NCI-H2227 (cell line): ENCODE data around the gene TRIM2.

Experiments
- DNase-seq: peaks from one replicate; lab custom pipeline; 2025; ENCODE audit not compliant: unreplicated experiment; lab: John Stamatoyannopoulos, UW

Gene TRIM2

DNA sequence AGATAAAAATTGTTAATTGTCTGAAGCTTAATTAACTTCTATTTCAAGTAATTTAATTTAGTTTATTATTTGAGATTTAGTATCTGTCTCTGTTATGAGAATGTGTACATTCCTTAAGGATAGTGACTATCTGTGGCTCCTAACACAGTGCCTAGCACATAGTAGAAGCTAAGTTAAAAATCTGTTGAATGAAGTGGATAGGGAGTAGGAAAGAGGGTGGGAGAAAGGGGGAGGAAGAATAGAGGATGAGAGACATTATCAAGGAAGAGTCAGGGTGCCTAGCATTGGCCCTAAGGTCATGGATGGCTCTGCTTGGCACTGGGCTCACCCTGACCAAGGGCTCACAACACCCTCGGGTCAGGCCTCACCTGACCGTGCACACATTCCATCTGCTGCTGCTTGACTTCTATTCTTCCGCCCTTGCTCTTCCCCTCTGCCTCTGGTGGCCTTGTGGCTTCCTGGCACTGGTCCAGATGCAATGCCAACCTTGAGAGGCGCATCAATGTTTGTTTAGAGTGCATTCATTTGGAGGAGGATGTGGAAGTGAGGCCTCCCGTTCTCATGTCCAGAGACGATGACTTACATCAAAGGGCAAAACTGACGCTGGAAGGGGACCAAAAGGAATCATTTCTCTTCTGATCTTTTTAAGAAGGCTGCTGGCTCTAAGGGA, 42.3 kb downstream of the TRIM2 start:
- DNase-seq, result peak; percentile 4

DNA sequence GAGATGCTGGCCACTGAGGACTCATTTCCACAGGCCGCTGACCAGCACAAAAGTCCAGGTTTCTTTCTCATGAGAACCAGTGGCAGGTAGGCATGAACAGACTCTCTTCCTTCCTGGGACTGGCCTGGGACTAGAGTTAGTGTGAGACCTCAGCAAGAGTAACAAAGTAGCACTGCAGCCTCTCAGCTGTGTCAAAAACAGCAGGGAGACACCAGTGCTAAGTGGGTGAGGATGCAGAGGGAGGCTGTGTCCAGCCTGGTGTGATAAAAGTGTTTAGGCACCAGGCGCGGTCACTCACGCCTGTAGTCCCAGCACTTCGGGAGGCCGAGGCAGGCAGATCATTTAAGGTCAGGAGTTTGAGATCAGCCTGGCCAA, 42.9 kb downstream of the TRIM2 start:
- DNase-seq, result no peak

DNA sequence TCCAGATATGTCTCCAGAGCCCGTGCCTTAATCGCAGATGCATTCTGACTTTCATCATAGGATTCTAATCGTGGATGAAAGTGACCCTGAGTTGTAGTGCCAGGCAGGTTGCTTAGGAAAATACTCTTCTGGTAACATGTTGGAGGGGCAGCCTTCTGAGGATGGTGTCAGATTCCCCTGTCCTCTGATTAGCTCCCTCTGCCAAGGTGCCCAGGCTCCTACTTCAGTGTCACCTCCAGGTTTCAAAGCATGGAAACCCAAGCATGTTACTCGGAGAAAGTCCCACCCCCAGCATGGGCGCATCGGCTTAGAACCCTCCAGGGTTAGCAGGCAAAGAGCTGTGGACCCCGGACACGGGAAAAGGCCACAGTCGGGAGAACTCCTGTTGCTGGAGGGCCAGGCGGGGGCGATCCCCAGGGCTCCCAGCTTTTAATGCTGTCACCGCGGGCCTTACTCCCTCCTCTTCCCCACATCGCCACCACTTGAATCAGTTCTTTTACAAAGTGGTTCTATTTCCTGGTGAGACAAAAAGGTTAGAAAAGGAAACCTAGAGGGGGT, 44.5 kb downstream of the TRIM2 start:
- DNase-seq, result peak; percentile 67

DNA sequence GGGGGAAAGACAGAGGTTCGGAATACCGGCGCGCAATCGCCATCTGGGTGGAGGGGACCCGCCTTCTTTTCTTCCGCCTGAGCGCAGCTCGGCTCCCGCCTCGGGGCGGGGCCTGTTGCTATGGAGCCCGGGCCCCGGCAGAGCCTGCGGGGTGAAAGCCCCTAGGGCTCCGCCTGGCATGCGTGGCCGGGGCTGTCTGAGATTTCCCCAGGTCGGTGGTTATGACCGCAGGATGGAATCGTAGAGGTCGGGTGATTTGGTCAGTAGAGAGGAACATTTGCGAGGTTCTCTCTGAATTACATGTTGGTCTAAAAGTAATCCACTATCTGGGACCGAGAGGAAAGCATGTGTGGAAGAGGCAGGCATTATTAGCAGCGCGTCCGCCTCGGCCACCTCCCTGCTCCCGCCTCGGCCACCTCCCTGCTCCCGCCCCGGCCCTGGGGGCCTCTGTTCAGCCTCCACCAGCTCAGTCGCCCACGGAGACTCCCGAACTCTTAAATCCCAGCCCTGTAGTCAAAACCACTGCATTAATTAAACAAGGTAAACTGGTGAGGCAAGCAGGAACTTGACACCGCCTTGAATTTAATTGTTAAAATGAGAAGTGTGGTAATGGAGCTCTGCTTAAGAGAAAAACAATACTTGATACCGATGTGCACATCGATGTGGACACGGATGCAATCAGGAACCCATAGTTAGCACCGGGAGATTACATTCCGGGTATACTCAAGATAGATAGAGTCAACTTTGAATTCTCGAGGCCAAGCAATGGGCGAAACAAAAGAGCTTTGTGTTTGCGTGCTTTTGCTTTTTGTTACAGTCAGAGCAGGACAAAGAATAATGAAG, 45.2 kb downstream of the TRIM2 start:
- DNase-seq, result peak; percentile 92

DNA sequence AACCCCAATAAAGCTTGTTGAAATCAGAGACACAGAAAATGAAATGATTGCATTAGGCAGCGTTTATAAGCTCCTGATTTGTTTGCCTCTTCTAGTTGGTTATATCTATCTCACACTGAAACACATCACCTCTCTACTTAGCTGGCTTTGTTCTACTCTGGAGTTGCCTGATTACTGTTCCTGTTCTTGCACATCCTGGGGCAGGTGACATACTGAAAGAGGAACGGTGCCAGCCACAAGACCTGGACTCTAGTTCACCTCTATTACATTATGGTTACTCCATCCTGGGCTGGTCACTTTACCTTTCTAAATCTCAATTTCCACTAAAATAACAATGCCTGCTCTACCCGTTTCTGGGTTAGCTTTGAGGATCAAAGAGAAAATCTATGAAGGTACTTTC, 47.9 kb downstream of the TRIM2 start:
- DNase-seq, result no peak

DNA sequence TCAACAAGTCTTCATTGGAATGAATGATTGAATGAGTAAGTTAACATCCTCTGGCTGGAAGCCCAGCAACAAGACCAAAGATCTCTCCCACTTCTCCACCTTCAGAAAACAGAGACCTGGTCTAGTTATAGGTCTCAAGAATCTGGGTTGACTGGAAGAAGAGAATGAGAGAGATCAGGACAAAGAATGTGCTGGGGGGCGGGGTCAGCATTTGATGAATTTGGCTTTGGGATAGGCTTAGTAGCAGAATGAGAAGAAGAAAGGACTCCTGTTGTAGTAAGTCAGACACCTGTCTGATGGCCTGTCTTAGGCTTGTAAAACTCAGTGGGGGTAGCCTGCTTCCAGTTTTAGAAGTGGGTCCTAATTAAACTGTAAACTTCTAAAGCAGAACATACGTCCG, 51.0 kb downstream of the TRIM2 start:
- DNase-seq, result no peak

DNA sequence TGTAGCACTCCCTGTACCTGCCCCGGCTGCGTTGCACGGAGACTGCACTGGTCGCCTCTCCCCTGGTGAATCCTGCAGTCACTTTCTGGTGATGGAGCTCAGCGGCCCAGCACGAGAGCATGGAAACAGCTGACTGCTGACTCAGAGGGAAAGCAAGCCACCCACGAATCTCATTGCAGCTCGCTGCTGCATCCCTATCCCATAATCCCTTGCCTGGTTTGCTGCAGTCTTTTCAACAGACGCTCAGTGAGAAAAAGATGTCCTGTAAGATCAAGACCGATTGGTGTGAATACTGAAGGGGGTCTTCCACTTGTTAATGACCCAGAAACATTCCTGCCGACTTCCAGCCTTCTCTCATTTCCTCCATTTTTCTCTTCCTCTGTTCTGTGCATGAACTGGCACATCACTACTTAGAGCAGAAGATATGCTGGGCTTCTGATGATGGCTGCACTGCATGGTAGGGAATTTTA, 52.9 kb downstream of the TRIM2 start:
- peak; percentile 74 for DNase-seq

DNA sequence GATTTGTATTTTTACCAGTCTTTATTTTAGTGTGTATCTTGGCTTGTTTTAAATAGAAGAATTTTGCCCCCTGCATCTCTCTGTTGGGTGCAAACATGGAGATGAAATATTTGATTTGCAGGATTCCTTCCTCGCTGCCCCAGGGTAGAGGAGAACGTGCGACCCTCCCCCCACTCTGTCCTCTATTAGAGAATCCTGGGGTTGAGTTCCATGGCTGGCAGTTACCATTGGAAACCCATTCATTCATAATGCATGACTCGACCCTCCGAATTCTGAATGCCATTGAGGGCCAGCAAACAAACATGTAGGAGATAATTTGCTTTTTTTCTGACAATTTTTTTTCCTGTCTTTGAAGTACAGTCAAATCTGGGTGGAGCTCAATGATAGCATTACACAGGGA, 53.7 kb downstream of the TRIM2 start:
- peak; percentile 20 for DNase-seq

DNA sequence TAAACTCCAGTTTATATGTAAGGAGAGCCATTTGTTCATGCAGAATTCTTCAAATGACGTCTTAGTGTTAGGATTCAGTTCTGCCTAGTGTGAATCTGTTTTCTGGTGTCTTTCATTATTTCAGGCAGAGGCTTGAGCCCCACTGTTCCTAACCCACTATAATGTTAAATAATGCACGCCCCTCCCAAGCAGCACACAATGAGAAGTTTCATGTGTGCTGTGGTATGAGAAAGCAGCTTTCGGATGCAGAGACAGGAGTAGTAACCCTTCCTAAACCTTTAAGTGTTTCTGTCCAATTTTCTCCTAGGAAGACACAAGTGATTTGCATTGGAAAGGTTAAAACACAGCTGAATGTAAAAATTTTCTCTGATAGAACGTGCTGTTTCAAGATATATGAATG, 54.5 kb downstream of the TRIM2 start:
- peak; percentile 4 for DNase-seq

DNA sequence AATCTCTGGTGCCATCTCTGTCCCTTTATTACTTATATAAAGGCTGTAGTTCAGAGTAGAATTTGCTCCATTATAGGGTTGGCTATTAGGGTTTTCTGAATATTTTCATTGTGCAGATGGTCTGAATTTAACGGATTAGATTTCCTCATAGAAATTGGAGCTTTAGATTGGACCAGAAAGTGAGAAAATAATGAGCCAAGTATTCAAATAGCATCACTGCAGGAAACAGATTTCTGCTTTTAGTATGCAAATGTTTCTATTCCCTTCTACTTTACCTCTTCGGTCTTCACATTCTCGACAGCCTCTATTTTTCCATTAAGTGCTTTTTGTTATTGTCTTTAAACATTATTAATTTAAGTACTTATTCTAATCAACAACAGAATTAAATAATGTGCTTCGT, 55.4 kb downstream of the TRIM2 start:
- DNase-seq, result no peak

DNA sequence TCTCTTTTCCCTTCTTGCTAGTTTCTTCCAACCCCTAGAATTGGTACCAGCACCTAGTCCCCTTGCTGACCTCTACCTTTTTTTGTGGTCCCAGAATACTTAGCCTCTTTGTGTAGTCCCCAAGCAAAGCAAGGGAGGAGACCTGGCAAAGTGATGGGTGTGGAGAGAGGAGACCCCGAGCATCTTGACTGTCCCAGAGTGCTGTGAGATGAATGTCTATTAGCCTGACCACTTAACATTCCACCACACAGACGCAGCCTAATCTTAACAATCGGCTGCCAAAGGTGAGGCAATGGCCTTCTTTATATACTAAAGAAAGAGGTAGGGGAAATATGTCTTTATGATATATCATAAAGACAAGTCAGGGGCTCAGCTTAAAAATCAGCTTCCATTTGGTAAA, 55.9 kb downstream of the TRIM2 start:
- no peak for DNase-seq

DNA sequence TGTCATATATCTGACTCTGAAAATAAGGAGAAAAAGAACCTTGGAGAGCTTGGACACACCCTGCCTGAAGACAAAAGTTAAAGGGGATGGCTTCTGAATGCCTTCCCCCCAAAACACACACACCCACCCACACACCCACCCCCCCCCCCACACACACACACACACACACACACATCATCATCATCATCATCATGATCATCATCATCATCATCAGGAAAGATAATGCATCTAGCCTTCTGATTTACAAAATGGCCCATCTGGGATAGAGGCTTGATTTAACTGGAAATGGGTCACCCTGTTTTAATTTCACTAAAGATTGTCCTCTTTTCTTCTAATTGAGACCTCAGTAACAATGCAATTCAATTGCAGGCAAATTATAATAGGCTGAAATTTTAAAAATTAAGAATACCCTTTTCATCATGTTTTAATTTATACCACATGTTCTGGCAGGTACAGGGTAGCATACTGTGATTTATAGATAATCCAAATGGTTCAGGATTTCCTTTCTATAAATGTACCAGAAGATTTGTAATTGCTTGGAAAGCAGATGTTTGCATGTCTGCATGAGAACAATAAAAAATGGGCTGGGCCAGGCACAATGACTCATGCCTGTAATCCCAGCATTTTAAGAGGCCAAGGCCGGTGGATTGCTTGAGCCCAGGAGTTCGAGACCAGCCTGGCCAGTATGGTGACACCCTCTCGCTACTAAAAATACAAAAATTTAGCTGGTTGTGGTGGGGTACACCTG, 56.5 kb downstream of the TRIM2 start:
- DNase-seq, result no peak

DNA sequence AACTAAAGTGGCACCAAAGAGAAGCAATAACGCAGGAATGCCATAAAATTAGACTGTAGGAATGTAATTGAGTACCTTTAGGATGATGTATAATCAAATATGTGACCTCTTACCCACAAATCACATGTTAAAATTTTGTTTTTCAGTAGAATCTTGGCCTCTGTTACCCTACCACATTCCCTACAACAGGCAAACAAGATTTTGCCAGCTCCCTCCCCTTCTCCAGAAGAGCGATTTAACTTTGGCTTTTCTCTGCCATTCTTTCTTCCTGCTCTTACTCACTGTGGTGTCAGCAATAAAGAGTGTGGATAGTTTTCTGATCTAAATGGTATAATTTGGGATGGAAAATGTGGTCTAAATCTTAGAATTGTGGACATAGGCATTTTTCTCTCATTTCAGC, 57.2 kb downstream of the TRIM2 start:
- DNase-seq, result no peak

DNA sequence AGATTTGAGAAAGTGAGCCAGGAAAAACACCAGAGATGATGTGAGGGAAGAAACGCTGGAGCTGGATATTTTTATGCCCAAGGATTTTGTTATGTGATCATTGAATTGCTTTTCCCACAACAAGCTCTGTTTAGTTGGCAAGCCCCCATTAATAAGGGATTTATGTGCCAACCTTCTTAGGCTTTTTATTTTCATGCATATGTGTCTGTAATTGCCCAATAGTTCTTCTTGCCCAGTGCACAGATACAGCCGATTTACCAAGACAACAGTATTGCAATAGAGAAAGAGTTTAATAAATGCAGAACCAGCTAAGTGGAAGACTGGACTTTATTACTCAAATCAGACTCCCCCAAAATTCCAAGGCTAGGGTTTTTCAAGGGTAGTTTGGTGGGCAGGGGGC, 57.7 kb downstream of the TRIM2 start:
- DNase-seq, result no peak

DNA sequence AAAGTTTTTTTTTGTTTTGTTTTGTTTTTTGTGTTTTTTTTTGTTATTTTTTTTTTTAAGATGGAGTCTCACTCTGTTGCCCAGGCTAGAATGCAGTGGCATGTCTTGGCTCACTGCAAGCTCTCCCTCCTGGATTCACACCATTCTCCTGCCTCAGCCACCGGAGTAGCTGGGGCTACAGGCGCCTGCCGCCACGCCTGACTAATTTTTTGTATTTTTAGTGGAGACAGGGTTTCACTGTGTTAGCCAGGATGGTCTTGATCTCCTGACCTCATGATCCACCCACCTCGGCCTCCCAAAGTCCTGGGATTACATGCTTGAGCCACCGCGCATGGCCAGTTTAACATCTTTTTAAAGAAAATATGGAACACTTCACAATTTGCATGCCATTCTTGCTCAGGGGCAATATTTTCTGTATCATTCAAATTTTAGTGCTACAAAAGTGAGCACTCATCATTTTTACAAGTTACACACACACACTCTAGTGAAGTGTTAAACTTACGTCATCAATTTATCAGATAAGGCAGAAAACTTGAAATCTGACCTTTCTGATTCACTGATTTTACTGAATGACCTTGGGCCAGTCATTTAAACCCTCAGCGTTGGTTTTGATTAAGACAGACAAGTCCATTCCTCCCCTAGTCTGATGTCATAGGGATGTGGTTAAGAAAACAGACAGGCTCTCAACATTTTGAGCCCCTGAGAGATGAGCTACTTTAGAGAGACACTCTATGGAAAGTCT, 61.2 kb downstream of the TRIM2 start:
- DNase-seq, result no peak

DNA sequence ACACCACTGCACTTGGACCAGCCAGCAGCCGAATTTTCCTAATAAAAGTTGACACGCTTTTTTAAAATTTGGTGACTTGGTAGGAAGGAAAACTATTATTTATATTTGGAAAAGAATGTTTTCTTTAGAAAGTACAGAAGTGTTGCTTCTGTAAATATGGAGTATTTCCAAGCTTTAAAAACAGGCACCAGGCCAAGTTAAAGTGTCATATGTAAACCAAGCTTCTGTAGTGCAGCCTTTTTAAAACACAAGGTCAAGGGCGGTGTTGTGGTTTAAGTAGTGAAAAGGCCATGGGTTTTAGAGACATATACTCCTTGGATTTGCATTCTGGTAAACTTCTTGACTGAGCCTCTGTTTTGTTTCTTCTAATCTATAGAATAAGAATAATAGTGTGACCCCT, 62.7 kb downstream of the TRIM2 start:
- DNase-seq, result no peak

DNA sequence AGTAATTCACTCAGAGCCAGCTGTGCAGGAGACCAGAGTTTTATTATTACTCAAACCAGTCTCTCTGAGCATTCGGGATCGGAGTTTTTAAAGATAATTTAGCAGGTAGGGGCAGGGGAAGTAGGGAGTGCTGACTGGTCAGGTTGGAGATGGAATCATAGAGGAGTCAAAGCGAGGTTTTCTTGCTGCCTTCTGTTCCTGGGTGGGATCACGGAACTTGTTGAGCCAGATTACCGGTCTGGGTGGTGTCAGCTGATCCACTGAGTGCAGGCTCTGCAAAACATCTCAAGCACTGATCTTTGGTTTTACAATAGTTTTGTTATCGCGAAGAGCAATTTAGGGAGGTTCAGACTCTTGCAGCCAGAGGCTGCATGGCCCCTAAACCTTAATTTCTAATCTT, 63.6 kb downstream of the TRIM2 start:
- no peak for DNase-seq

DNA sequence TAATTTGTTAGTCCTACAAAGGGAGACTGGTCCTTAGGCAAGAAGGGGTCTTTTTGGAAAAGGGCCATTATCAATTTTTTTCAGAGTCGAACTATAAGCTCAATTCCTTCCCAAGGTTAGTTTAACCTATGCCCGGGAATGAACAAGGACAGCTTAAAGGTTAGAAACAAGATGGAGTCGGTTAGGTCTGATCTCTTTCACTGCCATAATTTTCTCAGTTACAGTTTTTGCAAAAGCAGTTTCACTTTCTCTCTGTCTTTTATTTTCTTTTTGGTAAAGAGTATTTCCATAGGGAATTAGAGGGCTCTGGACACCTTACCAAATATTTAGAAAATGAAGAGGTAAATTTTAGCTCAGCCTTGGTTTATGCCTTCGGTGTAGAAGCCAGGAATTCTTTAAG, 64.1 kb downstream of the TRIM2 start:
- DNase-seq, result no peak

DNA sequence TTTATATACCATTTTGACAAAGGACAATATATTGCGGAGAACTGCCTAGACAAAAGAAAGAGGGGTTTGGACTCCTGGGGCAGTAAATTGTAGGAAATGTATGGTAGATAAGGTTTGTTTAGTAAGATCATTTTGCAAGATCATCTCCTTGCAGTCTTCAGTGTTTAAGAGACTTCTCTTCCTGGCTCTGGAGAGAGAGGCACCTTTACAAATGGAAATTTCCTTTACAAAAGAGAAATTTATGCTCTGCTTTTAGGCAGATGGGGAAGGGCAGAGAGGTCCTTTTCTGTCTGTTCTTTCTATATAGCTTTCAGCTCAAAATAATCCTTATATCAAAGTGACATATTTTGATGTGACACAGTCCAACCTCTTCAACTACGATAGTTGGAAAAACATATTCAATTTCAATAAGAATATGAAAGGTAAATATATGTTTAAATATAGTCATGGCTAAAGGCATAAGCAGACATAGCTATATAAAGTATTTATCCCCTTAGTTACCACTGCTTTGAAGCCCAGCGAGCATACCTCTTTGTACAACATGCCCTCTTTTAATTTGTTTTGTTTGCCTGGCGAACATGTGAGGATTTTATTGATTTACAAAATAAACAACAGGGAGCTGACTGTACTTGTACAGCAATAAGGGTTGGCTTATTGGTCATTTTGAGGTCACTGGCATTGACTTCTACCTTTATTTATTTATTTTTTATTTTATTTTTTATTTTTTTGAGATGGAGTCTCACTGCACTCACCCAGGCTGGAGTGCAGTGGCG, 65.2 kb downstream of the TRIM2 start:
- no peak for DNase-seq

DNA sequence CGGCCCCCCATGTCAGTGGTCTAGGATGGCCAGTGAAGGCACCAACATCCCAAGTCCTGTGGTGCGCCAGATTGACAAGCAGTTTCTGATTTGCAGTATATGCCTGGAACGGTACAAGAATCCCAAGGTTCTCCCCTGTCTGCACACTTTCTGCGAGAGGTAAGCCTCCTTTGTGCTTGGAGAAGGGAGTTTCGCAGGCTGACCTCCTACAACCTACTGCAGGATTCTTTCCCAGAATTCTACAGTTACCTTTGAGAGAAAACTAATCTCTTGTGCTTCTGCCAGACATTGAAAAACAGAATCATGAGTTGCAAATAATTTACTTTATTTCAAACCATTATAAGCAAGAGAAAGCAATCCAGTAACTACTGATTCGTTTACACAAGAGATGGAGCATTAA, 66.1 kb downstream of the TRIM2 start:
- DNase-seq, result no peak
